ENCODE measurements around the gene PHLDA1. TPM values are rescaled to one million over a fixed set of nuclear protein-coding genes. Genes with fewer than 3 reads are reported as not detected.

Gene PHLDA1
- total and polyA plus RNA-seq, 2 donors (not counting 3 experiments of a cell fraction or from before 2014, with no cell fraction given): 14.1 to 30.8 TPM

GRCh38 chr12:76023069-76023690 is 8.4 kb downstream of the PHLDA1 start:
- peaks cover 6% of the 10 kb centered on the region for H3K79me2 ChIP-seq (ENCODE audit: control insufficient read depth, insufficient read depth, low read length)
- intact Hi-C loops (cut with micrococcal nuclease): no loop called here
- dilution Hi-C loops (cut with MboI; ENCODE audit: extremely low pct_ligation_motif_present, low sequenced_read_pairs): no loop called here
- TF ChIP-seq FOS (IDR thresholded peaks at IDR 0.05; ENCODE audit: borderline replicate concordance, insufficient read depth, low read length): no peak
- TF ChIP-seq MYC (IDR thresholded peaks at IDR 0.05; ENCODE audit: low read depth, low read length): no peak
- TF ChIP-seq, protein P1, sequence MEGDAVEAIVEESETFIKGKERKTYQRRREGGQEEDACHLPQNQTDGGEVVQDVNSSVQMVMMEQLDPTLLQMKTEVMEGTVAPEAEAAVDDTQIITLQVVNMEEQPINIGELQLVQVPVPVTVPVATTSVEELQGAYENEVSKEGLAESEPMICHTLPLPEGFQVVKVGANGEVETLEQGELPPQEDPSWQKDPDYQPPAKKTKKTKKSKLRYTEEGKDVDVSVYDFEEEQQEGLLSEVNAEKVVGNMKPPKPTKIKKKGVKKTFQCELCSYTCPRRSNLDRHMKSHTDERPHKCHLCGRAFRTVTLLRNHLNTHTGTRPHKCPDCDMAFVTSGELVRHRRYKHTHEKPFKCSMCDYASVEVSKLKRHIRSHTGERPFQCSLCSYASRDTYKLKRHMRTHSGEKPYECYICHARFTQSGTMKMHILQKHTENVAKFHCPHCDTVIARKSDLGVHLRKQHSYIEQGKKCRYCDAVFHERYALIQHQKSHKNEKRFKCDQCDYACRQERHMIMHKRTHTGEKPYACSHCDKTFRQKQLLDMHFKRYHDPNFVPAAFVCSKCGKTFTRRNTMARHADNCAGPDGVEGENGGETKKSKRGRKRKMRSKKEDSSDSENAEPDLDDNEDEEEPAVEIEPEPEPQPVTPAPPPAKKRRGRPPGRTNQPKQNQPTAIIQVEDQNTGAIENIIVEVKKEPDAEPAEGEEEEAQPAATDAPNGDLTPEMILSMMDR (IDR thresholded peaks at IDR 0.05; ENCODE audit: extremely low read depth in 1 of 2, insufficient read depth in 1 of 2, low read depth in 1 of 2, low read length in 2 of 2): no peak
- TF ChIP-seq JUN (IDR thresholded peaks at IDR 0.05; ENCODE audit: borderline replicate concordance, insufficient read depth, insufficient read length, low read depth): no peak
- TF ChIP-seq POLR2A (IDR thresholded peaks at IDR 0.05; ENCODE audit: low read depth, low read length): no peak
- no peak for TF ChIP-seq EZH2 (IDR thresholded peaks at IDR 0.05; ENCODE audit: borderline replicate concordance, low read depth, low read length, severe bottlenecking)
- no peak for TF ChIP-seq POLR2AphosphoS5 (IDR thresholded peaks at IDR 0.05; ENCODE audit: insufficient read depth, low read depth, low read length)
- no peak for TF ChIP-seq GATA2 (IDR thresholded peaks at IDR 0.05; ENCODE audit: insufficient read depth, insufficient read length, low read depth, low read length)
- no peak for TF ChIP-seq MAX (IDR thresholded peaks at IDR 0.05; ENCODE audit: insufficient read depth, insufficient read length)
- H3K36me3 ChIP-seq (ENCODE audit: control insufficient read depth in 2 of 2, extremely low read depth in 1 of 2, insufficient read depth in 2 of 2, low read length in 2 of 2): no peaks in the 10 kb centered on the region
- H3K27me3 ChIP-seq (ENCODE audit: control insufficient read depth in 2 of 2, insufficient read depth in 2 of 2, low read length in 2 of 2): no peaks in the 10 kb centered on the region
- no TSS peak for BruUV-seq (replicated peaks)
- ChIA-PET CTCF (no interaction called here), POLR2A (interaction anchor here (2.2 kb wide), 1 partner anchor 497 kb away, joined by 6 read pairs; no protein-coding TSS in a partner anchor)
- FAIRE-seq (no peak), DNase-seq (ENCODE audit: low read depth, low spot score) (no peak)
- H3K27ac ChIP-seq (ENCODE audit: insufficient read depth, low read depth, low read length): no peak overlapping the region
- no peak overlapping the region for H2AFZ ChIP-seq (ENCODE audit: low read depth, low read length)
- no peaks in the 10 kb centered on the region for H4K20me1 ChIP-seq (replicated peaks; ENCODE audit: control insufficient read depth, extremely low read depth, insufficient read depth, low read length)
- no peaks in the 10 kb centered on the region for H3K9me3 ChIP-seq (replicated peaks; ENCODE audit: control insufficient read depth, insufficient read depth, low read length)
- no peak overlapping the region for H3K4me3 ChIP-seq (replicated peaks in 1 of 3; ENCODE audit: insufficient read depth in 1 of 3, low read depth in 1 of 3, low read length in 3 of 3)
- H3K4me2 ChIP-seq (ENCODE audit: insufficient read depth, low read length): no peak overlapping the region
- H3K9me1 ChIP-seq (replicated peaks; ENCODE audit: control insufficient read depth, extremely low read depth, insufficient read depth, low read length): no peaks in the 10 kb centered on the region
- peaks cover 57% of the 10 kb centered on the region for H3K4me1 ChIP-seq (ENCODE audit: control insufficient read depth, extremely low read depth, insufficient read depth, low read length)
- no peak overlapping the region for H3K9ac ChIP-seq (replicated peaks; ENCODE audit: extremely low read depth, insufficient read depth, low read length)
